ENCODE data around the gene MICAL2. TPM values are rescaled to one million over a fixed set of nuclear protein-coding genes. Genes with fewer than 3 reads are reported as not detected.
A peak's percentile ranks its signal among the peaks of the same experiment; 100 is the strongest.

Gene MICAL2
- total RNA-seq, 4 donors from 2014 or later, result 196 to 550 (median 237) TPM

DNA sequence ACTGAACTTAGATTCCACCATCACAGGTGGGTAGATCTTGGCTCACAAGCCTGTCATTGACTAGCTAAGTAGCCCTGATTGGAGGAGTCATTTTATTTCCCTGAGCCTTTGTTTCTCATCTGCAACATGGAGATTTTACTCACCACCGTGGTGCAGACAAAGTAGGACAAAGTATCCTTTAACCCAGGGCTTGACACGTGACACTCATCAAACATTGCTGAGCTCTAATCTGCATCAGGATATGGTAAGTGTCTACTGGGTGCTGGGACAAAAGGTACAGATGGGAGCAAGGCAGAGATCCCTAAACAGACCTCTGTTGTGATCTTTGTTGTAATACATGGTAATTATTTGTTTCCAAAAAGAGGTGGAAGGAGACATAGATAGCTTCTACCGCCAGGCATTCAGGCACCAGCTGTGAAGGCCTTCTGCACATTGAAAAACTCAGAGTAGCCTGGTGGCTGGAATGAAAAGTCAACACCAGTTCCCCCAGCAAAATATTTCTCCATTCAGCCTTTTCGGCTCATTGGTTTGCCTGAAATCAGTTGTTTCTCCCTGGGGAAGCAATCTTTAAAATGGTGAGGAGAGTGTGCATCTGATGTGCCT is 18.3 kb upstream of the MICAL2 start:
- H3K4me1 ChIP-seq, result peaks cover 0 to 57% (median 26%) of the 10 kb centered on the region in 3 donors
- H3K4me3 ChIP-seq, result no peak overlapping the region
- no peaks in the 10 kb centered on the region for H3K9me3 ChIP-seq
- no peaks in the 10 kb centered on the region for H3K36me3 ChIP-seq
- H3K27ac ChIP-seq, result peak overlapping the region in 3 of 4 donors; percentile 41 to 92 (median 59)
- no peaks in the 10 kb centered on the region for H3K27me3 ChIP-seq
- WGBS, 2 donors (ENCODE audit: low coverage in 1 of 2), result 60 to 93% methylated on average over 3 to 4 of the region's 4 CpGs
- no peak for ATAC-seq
- TF ChIP-seq CTCF (IDR thresholded peaks at IDR 0.05) (peak in 3 of 4 experiments; percentile 13 to 46 (median 21)), EP300 (IDR thresholded peaks at IDR 0.05) (no peak)

DNA sequence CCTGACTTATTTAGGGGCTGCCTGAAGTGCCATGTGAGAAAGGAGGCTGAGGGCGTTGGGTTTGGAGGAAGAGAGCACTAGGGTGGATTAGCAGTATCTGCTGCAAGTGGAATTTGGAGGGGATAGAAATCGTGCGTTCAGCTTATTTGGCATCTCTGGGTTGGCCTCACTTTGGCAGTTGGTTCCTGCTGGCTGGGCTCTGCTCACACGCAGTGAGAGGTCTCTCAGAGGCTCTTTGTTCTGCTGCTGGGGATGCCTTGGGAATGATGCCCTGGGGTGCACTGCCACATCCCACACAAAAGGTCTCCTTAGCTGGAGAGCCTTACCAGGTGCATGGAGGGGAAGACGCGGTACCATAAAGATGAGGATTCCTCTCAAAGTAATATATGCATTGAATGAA is 17.7 kb upstream of the MICAL2 start:
- Histone ChIP-seq H3K27me3 (no peaks in the 10 kb centered on the region), H3K4me1 (peaks cover 0 to 51% (median 20%) of the 10 kb centered on the region in 3 donors), H3K4me3 (no peak overlapping the region), H3K9me3 (no peaks in the 10 kb centered on the region), H3K36me3 (no peaks in the 10 kb centered on the region), H3K27ac (peak overlapping the region in 3 of 4 donors; percentile 41 to 92 (median 59))
- ATAC-seq, result no peak
- no peak for TF ChIP-seq POLR2A (IDR thresholded peaks at IDR 0.05)
- TF ChIP-seq CTCF (IDR thresholded peaks at IDR 0.05), result no peak
- no peak for TF ChIP-seq POLR2AphosphoS5 (IDR thresholded peaks at IDR 0.05)
- no peak for TF ChIP-seq EP300 (IDR thresholded peaks at IDR 0.05)
- WGBS, 2 donors (ENCODE audit: low coverage in 1 of 2), result 48% methylated on average over 4 of the region's 6 CpGs; no CpG with 5 or more reads in 1 of the 2 donors

GRCh38 chr11:12094872-12095800 is 15.3 kb upstream of the MICAL2 start:
- Histone ChIP-seq H3K36me3 (no peaks in the 10 kb centered on the region), H3K9me3 (no peaks in the 10 kb centered on the region), H3K4me3 (no peak overlapping the region), H3K27me3 (no peaks in the 10 kb centered on the region), H3K27ac (no peak overlapping the region), H3K4me1 (peaks cover 0 to 26% (median 3%) of the 10 kb centered on the region in 3 donors)
- ATAC-seq, result no peak
- TF ChIP-seq EP300 (IDR thresholded peaks at IDR 0.05), result no peak
- no peak for TF ChIP-seq POLR2AphosphoS5 (IDR thresholded peaks at IDR 0.05)
- no peak for TF ChIP-seq CTCF (IDR thresholded peaks at IDR 0.05)
- TF ChIP-seq POLR2A (IDR thresholded peaks at IDR 0.05), result no peak
- 68 to 77% methylated on average over 7 to 11 of the region's 11 CpGs for WGBS, 2 donors (ENCODE audit: low coverage in 1 of 2)

DNA sequence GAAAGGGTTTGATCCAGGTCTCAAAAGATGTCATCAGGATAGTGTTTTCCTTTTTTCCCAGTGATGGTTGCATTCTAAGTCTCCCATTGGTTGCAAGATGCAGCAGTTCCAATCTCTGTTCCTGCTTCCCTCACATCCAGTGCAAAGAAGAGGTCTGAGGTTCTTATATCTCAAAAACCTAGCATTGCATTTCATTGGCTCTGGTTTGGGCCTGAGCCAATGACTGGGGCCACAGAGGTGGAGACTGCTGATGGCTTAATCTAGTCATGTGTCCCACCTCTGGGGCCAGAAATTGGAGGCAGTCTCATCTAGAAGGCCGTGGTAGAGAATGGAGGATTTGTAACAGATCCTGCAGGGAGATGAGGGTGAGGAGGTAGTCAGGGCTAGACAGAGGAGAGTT is 13.2 kb upstream of the MICAL2 start:
- H3K27ac ChIP-seq, result no peak overlapping the region
- H3K4me3 ChIP-seq, result no peak overlapping the region
- ATAC-seq, result no peak
- peaks cover 0 to 9% (median 0%) of the 10 kb centered on the region in 3 donors for H3K4me1 ChIP-seq
- no peaks in the 10 kb centered on the region for H3K9me3 ChIP-seq
- H3K36me3 ChIP-seq, result no peaks in the 10 kb centered on the region
- TF ChIP-seq EP300 (IDR thresholded peaks at IDR 0.05) (no peak), CTCF (IDR thresholded peaks at IDR 0.05) (no peak), POLR2A (IDR thresholded peaks at IDR 0.05) (no peak), POLR2AphosphoS5 (IDR thresholded peaks at IDR 0.05) (no peak)
- H3K27me3 ChIP-seq, result no peaks in the 10 kb centered on the region
- WGBS, 2 donors (ENCODE audit: low coverage in 1 of 2), result 71 to 80% methylated on average over 1 of the region's 1 CpG
